Right atrium auricular region (tissue), 2 donors: Measurements from ENCODE around the gene CACNA1D. TPM values are rescaled to one million over a fixed set of nuclear protein-coding genes. Genes with fewer than 3 reads are reported as not detected.

ENCODE experiments used
- DNase-seq: peaks from one replicate; pipeline ENCODE4 v3.0.0-alpha.2; 2019; ENCODE audit warnings: low spot score
- H3K27ac ChIP-seq, 2 donors: fragments of 200-600 bp; sonication (generic); 1 replicate in 1 of 2; 2 replicates in 1 of 2; pipeline ENCODE4 v1.5.1; 2016 to 2019
- H3K27me3 ChIP-seq, 2 donors: fragments of 200-600 bp; sonication (generic); one replicate each; pipeline versions ENCODE4 v1.5.1 to v1.6.0; 2017 to 2019
- H3K36me3 ChIP-seq: fragments of 200-600 bp; sonication (generic); one replicate; pipeline ENCODE4 v1.5.1; 2016
- H3K4me1 ChIP-seq, 2 donors: fragments of 200-600 bp; sonication (generic); one replicate each; pipeline versions ENCODE4 v1.5.1 to v1.6.0; 2017 to 2019
- H3K4me3 ChIP-seq, 2 donors: fragments of 200-600 bp; sonication (generic); 1 replicate in 1 of 2; 2 replicates in 1 of 2; pipeline ENCODE4 v1.5.1; 2017 to 2019; ENCODE audit warnings: mild to moderate bottlenecking in 1 of 2, moderate library complexity in 1 of 2
- H3K9me3 ChIP-seq, 2 donors: fragments of 200-600 bp; sonication (generic); one replicate each; pipeline ENCODE4 v1.5.1; 2019
- CTCF ChIP-seq, 2 donors: fragments of 200-600 bp; sonication (generic); IDR thresholded peaks; one replicate each; pipeline ENCODE4 v1.5.1; 2019; ENCODE audit warnings: antibody characterized with exemption in 2 of 2
- total RNA-seq, 2 donors: library from RNA; depleted of rRNA; stranded (reverse); fragments of >200 nt; gene quantifications; one replicate each; pipeline ENCODE4 v1.1.0, GENCODE V29; 2016

Gene CACNA1D
- total RNA-seq, 2 donors from 2014 or later: 2.7 to 9.6 TPM

GRCh38 chr3:53750253-53751210 is 256.1 kb downstream of the CACNA1D start:
- TF ChIP-seq CTCF (IDR thresholded peaks at IDR 0.05): no peak
- no peak overlapping the region for H3K4me3 ChIP-seq
- H3K36me3 ChIP-seq: no peaks in the 10 kb centered on the region
- no peak overlapping the region for H3K27ac ChIP-seq
- DNase-seq: no peak
- H3K27me3 ChIP-seq: no peaks in the 10 kb centered on the region
- H3K9me3 ChIP-seq: no peaks in the 10 kb centered on the region
- H3K4me1 ChIP-seq: peaks cover 0 to 4% of the 10 kb centered on the region in 2 donors

GRCh38 chr3:53753518-53754183 is 259.2 kb downstream of the CACNA1D start:
- Histone ChIP-seq H3K36me3 (no peaks in the 10 kb centered on the region), H3K9me3 (no peaks in the 10 kb centered on the region), H3K27me3 (no peaks in the 10 kb centered on the region), H3K27ac (no peak overlapping the region), H3K4me1 (peaks cover 0 to 4% of the 10 kb centered on the region in 2 donors), H3K4me3 (no peak overlapping the region)
- no peak for DNase-seq
- TF ChIP-seq CTCF (IDR thresholded peaks at IDR 0.05): no peak

GRCh38 chr3:53754325-53754724 is 259.9 kb downstream of the CACNA1D start:
- H3K4me1 ChIP-seq: peaks cover 0 to 4% of the 10 kb centered on the region in 2 donors
- H3K27ac ChIP-seq: no peak overlapping the region
- H3K9me3 ChIP-seq: no peaks in the 10 kb centered on the region
- no peak overlapping the region for H3K4me3 ChIP-seq
- TF ChIP-seq CTCF (IDR thresholded peaks at IDR 0.05): no peak
- H3K27me3 ChIP-seq: no peaks in the 10 kb centered on the region
- no peak for DNase-seq
- H3K36me3 ChIP-seq: no peaks in the 10 kb centered on the region

- H3K36me3 ChIP-seq: no peaks in the 10 kb centered on the region
- H3K4me3 ChIP-seq: no peak overlapping the region
- H3K9me3 ChIP-seq: no peaks in the 10 kb centered on the region
- H3K27me3 ChIP-seq: no peaks in the 10 kb centered on the region
- no peak for DNase-seq
- H3K4me1 ChIP-seq: no peaks in the 10 kb centered on the region
- H3K27ac ChIP-seq: no peak overlapping the region
- TF ChIP-seq CTCF (IDR thresholded peaks at IDR 0.05): no peak
Measured at GRCh38 chr3:53758846-53759245, 264.4 kb downstream of the CACNA1D start.

- Histone ChIP-seq H3K36me3 (no peaks in the 10 kb centered on the region), H3K4me1 (no peaks in the 10 kb centered on the region), H3K27ac (no peak overlapping the region), H3K27me3 (no peaks in the 10 kb centered on the region), H3K9me3 (no peaks in the 10 kb centered on the region), H3K4me3 (no peak overlapping the region)
- no peak for DNase-seq
- TF ChIP-seq CTCF (IDR thresholded peaks at IDR 0.05): no peak
Measured at GRCh38 chr3:53763353-53763752, 268.9 kb downstream of the CACNA1D start.
